B cell (primary cell): ENCODE results near the gene TMBIM1.

Source experiments
- EZH2 ChIP-seq: IDR thresholded peaks from 2 replicates; pipeline ENCODE4 v1.6.1; 2012; ENCODE audit warnings: borderline replicate concordance, low read depth, mild to moderate bottlenecking, moderate library complexity, low read length; ENCODE audit not compliant: insufficient read depth, poor library complexity, severe bottlenecking
- TF ChIP-seq, protein P1 (sequence below): fragments of 200-600 bp; IDR thresholded peaks from one replicate; pipeline ENCODE4 v1.8.0; 2022; ENCODE audit warnings: antibody characterized with exemption, mild to moderate bottlenecking

GRCh38 chr2:218271487-218271797 lies 20.9 kb downstream of the TMBIM1 start:
- TF ChIP-seq EZH2, result no peak
- TF ChIP-seq, protein P1, sequence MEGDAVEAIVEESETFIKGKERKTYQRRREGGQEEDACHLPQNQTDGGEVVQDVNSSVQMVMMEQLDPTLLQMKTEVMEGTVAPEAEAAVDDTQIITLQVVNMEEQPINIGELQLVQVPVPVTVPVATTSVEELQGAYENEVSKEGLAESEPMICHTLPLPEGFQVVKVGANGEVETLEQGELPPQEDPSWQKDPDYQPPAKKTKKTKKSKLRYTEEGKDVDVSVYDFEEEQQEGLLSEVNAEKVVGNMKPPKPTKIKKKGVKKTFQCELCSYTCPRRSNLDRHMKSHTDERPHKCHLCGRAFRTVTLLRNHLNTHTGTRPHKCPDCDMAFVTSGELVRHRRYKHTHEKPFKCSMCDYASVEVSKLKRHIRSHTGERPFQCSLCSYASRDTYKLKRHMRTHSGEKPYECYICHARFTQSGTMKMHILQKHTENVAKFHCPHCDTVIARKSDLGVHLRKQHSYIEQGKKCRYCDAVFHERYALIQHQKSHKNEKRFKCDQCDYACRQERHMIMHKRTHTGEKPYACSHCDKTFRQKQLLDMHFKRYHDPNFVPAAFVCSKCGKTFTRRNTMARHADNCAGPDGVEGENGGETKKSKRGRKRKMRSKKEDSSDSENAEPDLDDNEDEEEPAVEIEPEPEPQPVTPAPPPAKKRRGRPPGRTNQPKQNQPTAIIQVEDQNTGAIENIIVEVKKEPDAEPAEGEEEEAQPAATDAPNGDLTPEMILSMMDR, result no peak
